MM.1S (cell line): ENCODE measurements around the gene PAX6.

Experiments
- CTCF ChIP-seq: fragments of 300-600 bp; sonication (generic); IDR thresholded peaks from 2 replicates; pipeline ENCODE4 v1.5.1; 2016; ENCODE audit warnings: antibody characterized with exemption, low read length, mixed read lengths
- EZH2 ChIP-seq: fragments of 300-600 bp; sonication (generic); optimal IDR thresholded peaks from 2 replicates; pipeline ENCODE3; 2017; ENCODE audit warnings: low read depth, mild to moderate bottlenecking, antibody characterized with exemption, low read length, mixed read lengths
- EZH2phosphoT487 ChIP-seq: fragments of 300-600 bp; sonication (generic); IDR thresholded peaks from 2 replicates; pipeline ENCODE4 v1.6.1; 2018; ENCODE audit warnings: antibody characterized with exemption, low read length

GRCh38 chr11:31794548-31794947, 16.6 kb downstream of the PAX6 start:
- TF ChIP-seq CTCF (no peak), EZH2phosphoT487 (no peak), EZH2 (no peak)
